ENCODE measurements around the gene LAMA1. TPM values are rescaled to one million over a fixed set of nuclear protein-coding genes. Genes with fewer than 3 reads are reported as not detected.
A peak's percentile ranks its signal among the peaks of the same experiment; 100 is the strongest.

LAMA1 gene
- total RNA-seq, 1 experiment from 2014 or later = 23.4 TPM

DNA sequence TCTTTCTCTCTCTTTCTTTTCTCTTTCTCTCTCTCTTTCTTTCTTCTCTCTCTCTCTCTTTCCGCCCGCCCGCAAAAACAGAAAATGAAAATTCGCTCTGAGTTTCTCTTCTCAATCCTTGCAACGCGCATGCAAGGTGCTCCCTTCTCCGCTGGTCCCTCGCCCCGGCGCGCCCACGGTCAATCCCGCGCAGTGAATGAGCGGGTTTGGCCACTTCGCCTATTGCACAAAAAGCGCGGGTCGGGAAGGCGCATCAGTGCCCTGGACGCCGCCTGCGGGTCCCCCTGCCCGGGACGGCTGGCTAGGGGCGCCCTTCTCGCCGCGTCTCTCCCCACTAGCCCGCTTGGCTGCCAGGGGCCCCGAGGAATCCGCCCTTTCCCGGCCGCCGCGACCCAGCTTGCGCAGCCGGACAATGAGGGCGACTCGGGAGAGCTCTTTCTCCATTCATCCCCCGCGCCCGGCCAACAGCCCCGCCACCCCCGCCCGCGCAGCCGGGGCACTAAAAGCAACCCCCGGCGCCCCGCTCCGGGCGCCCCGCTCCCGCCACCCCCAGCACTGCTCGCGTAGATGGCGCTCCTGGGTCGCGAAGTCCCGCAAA is 706 bp downstream of the LAMA1 start:
- in situ Hi-C loops (cut with HindIII; ENCODE audit: low pct_unique_long_range_greater_than_20kb, low sequenced_read_pairs) = no loop called here
- peak; percentile 35 for DNase-seq (ENCODE audit: low read depth)

DNA sequence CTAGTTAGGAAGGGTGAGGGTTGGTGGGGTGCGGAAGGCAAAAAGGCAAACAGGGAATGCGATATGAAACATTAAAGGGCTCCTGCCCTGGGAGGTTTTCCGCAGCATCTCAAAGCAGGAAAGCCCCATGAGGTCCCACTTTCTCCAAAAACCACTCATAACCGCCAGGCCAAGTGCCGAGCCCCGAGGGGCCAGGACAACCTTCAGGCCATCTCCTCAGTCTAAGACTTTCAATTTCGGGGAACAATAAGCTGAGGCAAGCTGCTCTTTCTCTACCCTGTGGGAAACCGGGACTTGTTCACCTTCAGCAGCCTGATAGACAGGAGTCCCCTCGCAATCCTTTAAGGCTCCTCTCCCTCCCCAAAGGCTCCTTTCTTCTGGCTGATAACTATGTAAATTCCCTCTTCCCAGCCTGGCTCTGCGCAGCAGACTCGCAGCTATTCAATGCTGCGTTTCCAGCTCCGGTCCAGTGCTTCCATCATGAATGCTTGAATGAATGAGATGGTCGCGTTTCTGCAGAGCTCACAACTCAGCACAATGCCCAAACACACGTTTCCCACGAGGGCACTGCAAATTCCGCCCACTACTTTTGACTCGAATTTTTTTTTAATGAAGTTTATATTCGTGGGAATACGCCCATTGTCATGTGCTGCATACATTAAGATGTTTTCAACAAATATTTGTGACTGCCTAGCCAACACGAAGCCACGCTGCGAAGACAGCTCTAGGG is 1.4 kb downstream of the LAMA1 start:
- in situ Hi-C loops (cut with HindIII; ENCODE audit: low pct_unique_long_range_greater_than_20kb, low sequenced_read_pairs) = no loop called here
- DNase-seq (ENCODE audit: low read depth) = peak; percentile 58

DNA sequence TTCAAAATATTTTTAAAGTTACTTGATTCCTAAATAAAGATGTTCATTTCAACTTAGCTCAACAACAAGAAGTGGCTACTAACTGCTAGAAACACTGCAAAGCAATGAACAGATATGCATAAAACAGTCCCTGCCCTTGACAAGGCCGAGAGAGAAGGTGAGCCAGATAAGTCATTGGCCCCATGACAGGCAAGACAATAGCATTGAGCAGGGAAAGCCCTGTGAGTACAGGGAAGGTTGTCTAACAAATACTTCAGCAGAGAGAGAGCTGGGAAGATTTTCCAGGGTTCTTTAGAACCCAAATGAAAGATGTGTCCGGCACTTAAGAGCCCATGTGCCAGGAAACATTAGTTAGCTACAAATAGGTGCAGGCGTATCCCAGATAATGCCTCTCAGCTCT is 4.7 kb downstream of the LAMA1 start:
- in situ Hi-C loops (cut with HindIII; ENCODE audit: low pct_unique_long_range_greater_than_20kb, low sequenced_read_pairs) = no loop called here

GRCh38 chr18:7111134-7111533 is 6.5 kb downstream of the LAMA1 start:
- in situ Hi-C loops (cut with HindIII; ENCODE audit: low pct_unique_long_range_greater_than_20kb, low sequenced_read_pairs) = no loop called here
- DNase-seq (ENCODE audit: low read depth) = no peak

More for the DNA sequence above, 4.7 kb downstream of the LAMA1 start:
- DNase-seq (ENCODE audit: low read depth) = no peak

GRCh38 chr18:7105943-7106342 is 11.7 kb downstream of the LAMA1 start:
- in situ Hi-C loops (cut with HindIII; ENCODE audit: low pct_unique_long_range_greater_than_20kb, low sequenced_read_pairs) = no loop called here
- DNase-seq (ENCODE audit: low read depth) = no peak

DNA sequence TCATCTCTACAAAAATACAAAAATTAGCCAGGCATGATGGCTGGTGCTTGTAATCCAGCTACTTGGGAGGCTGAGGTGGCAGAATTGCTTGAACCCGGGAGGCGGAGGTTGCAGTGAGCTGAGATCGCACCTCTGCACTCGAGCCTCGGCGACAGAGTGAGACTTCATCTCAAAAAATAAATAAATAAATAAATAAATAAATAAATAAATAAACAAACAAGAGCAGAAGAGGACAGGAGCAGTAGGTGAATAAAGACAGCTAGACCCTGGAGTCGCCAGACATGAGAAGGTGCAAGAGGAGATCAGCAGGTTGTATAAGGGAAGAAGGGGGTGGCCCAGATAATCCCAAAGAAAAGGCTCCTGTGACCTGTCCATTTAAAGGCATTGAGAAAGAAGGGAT is 12.3 kb downstream of the LAMA1 start:
- DNase-seq (ENCODE audit: low read depth) = no peak
- in situ Hi-C loops (cut with HindIII; ENCODE audit: low pct_unique_long_range_greater_than_20kb, low sequenced_read_pairs) = no loop called here

- in situ Hi-C loops (cut with HindIII; ENCODE audit: low pct_unique_long_range_greater_than_20kb, low sequenced_read_pairs) = no loop called here
- no peak for DNase-seq (ENCODE audit: low read depth)
Observed at GRCh38 chr18:7104649-7105048, 12.9 kb downstream of the LAMA1 start.

DNA sequence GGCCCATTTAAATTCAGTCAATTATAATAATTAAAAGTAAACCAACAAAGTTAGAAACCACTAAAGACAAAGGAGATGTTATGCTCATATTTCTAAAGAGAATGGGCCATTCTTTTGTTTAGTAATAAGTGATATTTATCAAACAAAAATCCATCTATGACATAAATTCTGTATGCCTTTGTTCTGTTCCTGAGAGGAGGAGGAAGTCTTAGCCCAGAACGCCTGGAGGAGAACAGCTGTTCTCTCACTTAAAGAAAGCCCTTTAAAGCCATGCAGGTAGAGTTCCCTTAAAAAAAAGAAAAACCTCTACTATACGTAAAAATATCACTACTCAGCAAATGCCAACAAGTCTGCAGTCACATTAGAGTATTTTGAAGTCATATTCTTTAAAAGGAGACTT is 15.5 kb downstream of the LAMA1 start:
- DNase-seq (ENCODE audit: low read depth) = no peak
- in situ Hi-C loops (cut with HindIII; ENCODE audit: low pct_unique_long_range_greater_than_20kb, low sequenced_read_pairs) = no loop called here

- no peak for DNase-seq (ENCODE audit: low read depth)
- in situ Hi-C loops (cut with HindIII; ENCODE audit: low pct_unique_long_range_greater_than_20kb, low sequenced_read_pairs) = no loop called here
Observed at GRCh38 chr18:7096838-7097237, 20.8 kb downstream of the LAMA1 start.

GRCh38 chr18:7094427-7094826 is 23.2 kb downstream of the LAMA1 start:
- no peak for DNase-seq (ENCODE audit: low read depth)
- in situ Hi-C loops (cut with HindIII; ENCODE audit: low pct_unique_long_range_greater_than_20kb, low sequenced_read_pairs) = no loop called here

GRCh38 chr18:7090771-7091170 is 26.8 kb downstream of the LAMA1 start:
- in situ Hi-C loops (cut with HindIII; ENCODE audit: low pct_unique_long_range_greater_than_20kb, low sequenced_read_pairs) = no loop called here
- no peak for DNase-seq (ENCODE audit: low read depth)

DNA sequence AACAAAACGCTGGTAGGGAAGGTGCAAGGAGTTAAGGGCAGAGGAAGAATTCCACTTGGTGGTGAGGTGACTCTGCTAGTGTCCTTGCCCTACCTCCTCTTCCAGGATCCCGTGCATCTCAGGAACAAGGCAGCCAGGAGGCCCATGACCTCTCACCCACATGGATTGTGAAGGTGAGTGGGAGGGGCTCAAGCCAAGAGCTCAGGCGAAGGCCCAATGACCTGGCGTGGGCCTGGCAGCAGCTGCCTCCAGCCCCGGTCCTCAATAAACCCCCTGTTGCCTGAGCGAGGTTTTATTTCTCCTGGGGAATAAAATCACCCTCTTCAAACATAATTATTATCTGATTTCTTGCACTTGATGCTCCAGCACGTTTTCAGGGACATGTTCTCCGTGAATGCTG is 28.2 kb downstream of the LAMA1 start:
- in situ Hi-C loops (cut with HindIII; ENCODE audit: low pct_unique_long_range_greater_than_20kb, low sequenced_read_pairs) = no loop called here
- DNase-seq (ENCODE audit: low read depth) = no peak

DNA sequence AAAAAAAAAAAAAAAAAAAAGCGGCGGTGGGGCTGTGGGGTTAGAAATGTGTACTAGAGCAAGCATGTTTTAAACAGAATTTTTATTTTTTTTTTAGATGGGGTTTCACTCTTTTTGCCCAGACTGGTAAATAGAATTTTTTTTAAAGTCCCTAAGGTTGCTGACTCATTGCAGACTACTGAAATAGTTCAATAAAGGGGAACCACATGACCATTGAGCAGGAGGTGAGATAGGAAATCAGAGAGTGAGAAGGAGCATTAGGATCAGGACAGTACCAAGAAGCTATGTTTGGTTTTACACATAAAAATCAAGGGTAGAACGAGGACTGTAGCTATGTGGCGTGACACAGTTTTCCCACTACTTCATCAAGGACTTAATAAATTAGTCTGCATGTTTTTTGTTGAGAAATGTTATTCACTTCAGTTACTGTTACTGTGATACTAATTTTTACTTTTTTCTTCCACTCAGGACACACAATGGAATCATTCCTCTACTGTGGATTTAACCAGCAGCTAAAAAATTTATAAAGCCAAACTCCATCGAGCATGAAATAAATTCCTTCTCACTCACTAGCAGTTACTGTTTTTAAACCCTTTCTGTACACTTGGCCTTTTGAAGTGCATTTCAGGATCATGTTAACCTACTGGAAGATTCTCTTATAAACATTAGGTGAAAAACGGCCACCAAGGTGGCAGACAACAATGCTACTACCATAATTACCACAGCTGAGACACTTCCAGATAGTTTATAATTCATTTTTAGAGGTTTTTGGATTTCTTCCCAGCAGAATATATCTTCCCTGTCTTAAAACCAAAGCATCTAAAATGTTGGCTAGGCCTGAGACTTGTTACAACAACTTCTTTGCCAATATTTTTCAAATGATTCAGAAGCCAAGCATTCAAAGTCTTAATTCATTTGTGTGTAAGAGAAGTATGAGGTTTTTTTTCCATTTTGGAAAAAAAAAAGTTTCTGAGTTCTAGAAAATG is 33.2 kb downstream of the LAMA1 start:
- DNase-seq (ENCODE audit: low read depth) = peak; percentile 60
- in situ Hi-C loops (cut with HindIII; ENCODE audit: low pct_unique_long_range_greater_than_20kb, low sequenced_read_pairs) = no loop called here

- in situ Hi-C loops (cut with HindIII; ENCODE audit: low pct_unique_long_range_greater_than_20kb, low sequenced_read_pairs) = no loop called here
- no peak for DNase-seq (ENCODE audit: low read depth)
Observed at GRCh38 chr18:7082671-7083070, 34.9 kb downstream of the LAMA1 start.

DNA sequence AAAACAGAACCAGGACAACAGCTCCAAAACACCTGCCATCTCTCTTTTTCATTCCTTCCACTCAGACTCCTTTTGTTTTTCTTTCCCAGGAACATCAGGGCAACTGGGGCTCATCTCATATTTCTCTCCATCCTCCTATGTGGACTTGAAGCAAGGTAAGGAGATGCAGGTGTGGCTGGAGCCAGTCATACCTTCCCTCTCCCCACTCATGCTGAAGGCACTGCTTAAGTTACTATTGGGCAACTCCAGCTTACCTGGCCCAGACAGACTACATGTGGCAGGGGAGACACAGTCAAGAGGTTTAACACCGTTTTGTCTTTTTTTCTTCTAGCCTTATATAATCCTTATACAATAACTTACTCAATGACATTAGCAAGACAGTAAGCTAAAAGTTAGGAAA is 38.4 kb downstream of the LAMA1 start:
- no peak for DNase-seq (ENCODE audit: low read depth)
- in situ Hi-C loops (cut with HindIII; ENCODE audit: low pct_unique_long_range_greater_than_20kb, low sequenced_read_pairs) = no loop called here

DNA sequence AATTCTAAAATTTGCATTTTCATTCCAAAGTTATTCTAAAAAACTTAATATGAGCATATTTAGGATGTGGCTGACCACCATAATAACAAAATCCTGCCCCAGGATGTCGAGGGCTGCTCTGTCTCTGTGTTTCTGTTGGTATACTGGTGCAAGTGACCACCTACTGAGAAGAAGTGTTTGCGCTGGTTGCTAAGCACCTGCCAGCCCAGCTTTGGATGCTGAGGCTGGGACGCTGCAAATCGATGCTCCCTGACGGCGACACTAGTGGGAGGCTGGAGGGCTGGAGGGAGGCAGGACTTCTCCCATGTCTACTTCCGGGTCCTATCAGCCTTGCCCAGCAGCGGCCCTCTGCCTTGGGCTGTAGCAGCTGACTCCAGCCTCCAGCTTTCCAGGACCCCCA is 45.0 kb downstream of the LAMA1 start:
- in situ Hi-C loops (cut with HindIII; ENCODE audit: low pct_unique_long_range_greater_than_20kb, low sequenced_read_pairs) = no loop called here
- no peak for DNase-seq (ENCODE audit: low read depth)

DNA sequence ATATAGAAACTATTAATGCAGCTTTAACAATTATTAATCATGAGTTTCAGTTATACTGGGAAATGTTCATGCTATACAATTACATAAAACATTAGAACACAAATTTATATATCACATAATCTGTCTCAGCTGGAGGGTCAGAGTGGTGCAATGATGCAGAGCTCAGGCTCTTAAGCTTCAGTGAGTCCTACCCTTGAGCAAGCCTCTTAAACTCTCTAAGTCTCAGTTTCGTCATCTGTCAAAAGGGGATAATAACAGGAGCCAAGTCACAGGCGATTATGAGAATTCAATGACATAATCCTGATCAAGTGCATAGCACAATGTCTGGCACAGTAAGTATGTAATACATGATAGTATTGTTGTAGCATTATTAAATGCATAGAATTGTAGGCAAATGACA is 46.0 kb downstream of the LAMA1 start:
- in situ Hi-C loops (cut with HindIII; ENCODE audit: low pct_unique_long_range_greater_than_20kb, low sequenced_read_pairs) = no loop called here
- no peak for DNase-seq (ENCODE audit: low read depth)

DNA sequence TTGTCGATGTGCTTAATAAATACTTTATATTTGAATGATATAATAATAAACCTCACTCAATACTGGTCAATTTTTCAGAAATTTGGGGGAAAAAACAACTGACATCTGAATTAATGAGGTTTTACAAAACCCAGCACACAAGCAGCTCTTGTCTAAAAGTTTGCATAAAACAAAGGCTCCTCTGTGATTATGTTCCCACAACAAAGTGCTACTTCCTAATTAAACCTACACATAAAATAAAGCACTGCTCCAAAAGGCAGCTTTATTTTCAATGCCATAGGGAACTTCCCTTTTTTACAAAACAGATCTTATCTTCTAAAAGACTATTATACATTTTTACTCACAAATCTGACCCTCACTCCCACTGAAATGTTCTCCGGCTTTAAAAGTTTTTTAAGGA is 47.1 kb downstream of the LAMA1 start:
- no peak for DNase-seq (ENCODE audit: low read depth)
- in situ Hi-C loops (cut with HindIII; ENCODE audit: low pct_unique_long_range_greater_than_20kb, low sequenced_read_pairs) = no loop called here

Data from Caki2 (cell line).